NCI-H345 treated with DMSO at 0.1 percent for 48 hours (cell line): Measurements from ENCODE around the gene NOSTRIN.
A peak's percentile ranks its signal among the peaks of the same experiment; 100 is the strongest.
"Not testable (repeated sequence)": the region's sequence is repeated elsewhere in the genome, so short reads cannot be mapped to it uniquely, and the experiment has no call there.

Source experiments
- DNase-seq: peaks from one replicate; lab custom pipeline; 2025; ENCODE audit not compliant: unreplicated experiment; lab: John Stamatoyannopoulos, UW

The NOSTRIN gene

DNA sequence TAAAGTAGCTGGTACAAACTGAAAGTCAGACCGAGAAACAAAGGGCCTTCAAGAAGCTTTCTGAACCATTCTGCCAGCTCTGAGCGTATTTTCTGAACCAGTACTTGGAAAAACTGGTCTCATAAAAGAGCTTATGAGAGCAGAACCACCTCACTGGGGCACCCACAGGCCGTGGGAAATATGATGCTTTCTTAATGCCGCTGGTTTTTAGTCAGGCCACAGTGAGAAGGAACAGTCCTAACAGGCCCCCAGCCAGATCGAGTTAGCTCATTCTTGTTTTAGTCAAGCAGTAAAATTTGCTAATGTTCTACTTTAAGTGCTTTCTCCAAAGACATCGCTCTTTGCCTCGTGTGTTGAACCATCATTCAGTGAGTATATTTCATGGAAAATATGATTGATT lies 12.7 kb upstream of the NOSTRIN start:
- DNase-seq, result no peak

DNA sequence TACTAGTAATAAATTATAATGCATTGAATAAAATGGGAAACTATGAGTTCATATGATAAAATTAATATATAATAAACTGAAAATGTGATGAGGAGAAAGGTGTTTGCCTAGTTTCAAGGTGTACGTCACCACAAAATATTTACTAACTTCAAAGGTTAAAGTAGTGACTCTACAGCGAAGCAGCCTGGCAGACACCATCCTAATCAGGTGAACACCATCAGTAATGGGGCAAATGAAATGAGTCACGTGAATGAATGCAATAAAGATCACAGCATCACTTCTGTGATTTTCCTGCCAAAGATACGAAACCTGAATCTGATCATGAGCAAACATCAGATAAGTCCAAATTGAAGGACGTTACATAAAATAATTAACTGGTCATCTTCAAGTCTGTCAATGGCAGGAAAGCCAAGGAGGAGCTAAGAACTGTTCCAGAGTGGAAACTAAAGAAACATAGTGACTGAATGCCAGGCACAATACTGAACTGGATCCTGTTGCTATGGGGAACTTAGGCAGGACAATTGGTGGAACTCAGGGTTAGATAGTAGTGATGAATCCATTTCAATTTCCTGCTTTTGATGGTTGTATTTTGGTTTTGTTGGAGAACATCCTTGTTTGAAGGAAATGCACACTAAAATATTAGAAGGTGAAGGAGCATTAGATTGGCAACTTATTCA lies 12.1 kb upstream of the NOSTRIN start:
- DNase-seq, result no peak

DNA sequence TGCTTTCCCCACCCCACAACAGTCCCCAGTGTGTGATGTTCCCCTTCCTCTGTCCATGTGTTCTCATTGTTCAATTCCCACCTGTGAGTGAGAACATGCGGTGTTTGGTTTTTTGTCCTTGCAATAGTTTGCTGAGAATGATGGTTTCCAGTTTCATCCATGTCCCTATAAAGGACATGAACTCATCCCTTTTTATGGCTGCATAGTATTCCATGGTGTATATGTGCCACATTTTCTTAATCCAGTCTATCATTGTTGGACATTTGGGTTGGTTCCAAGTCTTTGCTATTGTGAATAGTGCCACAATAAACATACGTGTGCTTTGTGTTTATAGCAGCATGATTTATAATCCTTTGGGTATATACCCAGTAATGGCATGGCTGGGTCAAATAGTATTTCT lies 11.3 kb upstream of the NOSTRIN start:
- not testable (repeated sequence) for DNase-seq

DNA sequence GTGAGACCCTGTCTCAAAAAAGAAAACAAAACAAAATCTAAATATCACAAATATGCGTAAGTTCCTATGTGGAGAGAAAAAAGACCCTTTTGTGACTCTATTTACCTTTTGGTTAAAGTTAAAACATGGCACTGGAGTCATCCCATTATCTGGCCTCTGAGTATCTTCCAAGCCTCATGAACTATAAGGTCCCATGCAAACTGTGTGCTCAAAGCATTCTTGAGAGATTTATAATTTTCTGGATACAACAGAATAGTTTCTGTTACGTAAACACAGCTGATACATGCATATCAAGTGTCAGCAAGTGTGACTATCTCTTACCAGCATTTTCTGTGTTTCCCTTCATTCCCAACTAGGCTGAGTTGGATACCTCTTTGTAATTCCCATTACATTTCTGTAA lies 8.8 kb upstream of the NOSTRIN start:
- DNase-seq, result no peak

DNA sequence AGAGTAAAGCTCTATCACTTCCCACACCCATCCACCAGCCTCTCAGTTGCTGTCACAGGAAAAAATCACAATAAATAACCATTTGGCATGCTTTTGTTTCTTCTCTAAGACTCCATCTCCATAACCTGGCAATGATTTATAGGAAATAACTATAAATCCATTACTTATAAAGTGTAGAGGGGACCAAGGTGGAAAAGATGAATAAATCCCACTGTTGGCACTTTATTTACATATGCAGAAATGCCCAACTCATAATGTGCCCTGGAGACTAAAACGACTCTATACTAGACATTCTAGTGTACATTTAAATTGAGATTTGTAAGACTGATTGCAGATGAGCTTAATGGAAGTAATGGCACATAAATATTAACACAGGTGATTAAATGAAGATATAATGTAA lies 7.5 kb upstream of the NOSTRIN start:
- no peak for DNase-seq

DNA sequence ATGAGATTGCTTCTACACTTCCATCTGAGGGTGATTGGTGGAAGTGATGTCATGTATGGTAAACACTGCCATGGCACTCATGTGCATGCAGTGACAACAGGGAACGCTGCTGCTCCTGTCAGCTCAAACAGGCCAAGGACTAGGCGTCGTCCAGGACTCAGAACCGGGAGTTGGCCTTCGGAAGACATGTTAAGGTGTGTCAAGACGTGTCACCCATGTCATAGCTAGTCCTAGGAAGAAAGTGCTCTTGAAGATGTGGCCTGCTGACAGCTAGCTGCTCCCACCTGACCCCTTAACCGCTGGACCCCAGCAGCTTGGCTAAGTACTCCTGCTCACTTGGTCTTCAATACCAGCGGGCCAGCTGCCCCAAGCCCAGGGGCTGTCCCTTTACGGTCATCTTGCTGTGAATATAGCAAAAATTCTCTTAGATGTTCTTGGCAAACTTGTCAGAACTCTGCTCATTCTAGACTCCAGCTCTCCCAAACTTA lies 6.3 kb upstream of the NOSTRIN start:
- no peak for DNase-seq

DNA sequence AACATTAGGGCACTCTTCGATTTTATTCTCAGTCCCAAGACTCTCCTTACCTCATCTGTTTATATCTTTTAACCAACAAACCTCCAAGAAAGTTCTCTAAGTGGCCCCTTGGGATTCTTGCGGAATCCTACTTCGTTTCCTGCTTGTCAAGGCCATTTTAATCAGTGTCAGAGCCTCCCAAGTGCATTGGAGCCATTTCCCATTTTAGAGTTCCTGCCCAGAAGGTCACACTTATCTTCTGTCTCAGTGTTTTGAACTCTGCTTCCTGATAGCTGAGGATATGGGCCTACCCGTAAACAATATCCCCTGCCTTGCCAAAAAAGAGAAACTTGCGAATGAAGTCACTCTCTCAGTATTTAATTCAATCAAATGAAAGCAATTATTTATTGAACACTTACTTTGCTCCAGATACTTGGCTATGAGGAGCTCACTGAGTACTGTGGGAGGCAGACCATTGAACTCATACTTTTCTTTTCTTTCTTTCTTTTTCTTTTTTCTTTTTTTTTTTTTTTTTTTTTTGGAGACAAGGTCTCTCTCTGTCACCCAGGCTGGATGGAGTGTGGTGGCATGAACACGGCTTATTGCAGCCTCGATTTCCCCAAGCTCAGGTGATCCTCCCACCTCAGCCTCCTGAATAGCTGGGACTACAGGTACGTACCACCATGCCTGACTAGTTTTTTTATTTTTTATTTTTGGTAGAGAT lies 5.7 kb upstream of the NOSTRIN start:
- no peak for DNase-seq

DNA sequence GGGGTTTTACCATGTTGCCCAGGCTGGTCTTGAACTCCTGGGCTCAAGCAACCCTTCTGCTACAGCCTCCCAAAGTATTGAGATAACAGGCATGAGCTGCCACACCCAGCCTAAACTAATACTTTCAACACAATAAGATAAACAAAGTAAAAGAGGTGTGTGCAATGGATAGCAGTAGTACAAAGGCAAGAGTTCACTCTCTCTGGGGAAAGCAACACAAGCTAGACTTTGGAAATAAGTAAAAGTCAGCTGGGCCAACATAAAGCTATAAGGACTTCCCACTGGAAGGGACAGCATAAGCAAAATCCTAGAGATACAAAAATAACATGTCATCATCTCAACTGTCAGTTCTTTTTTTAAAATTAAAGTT lies 5.2 kb upstream of the NOSTRIN start:
- DNase-seq, result no peak

DNA sequence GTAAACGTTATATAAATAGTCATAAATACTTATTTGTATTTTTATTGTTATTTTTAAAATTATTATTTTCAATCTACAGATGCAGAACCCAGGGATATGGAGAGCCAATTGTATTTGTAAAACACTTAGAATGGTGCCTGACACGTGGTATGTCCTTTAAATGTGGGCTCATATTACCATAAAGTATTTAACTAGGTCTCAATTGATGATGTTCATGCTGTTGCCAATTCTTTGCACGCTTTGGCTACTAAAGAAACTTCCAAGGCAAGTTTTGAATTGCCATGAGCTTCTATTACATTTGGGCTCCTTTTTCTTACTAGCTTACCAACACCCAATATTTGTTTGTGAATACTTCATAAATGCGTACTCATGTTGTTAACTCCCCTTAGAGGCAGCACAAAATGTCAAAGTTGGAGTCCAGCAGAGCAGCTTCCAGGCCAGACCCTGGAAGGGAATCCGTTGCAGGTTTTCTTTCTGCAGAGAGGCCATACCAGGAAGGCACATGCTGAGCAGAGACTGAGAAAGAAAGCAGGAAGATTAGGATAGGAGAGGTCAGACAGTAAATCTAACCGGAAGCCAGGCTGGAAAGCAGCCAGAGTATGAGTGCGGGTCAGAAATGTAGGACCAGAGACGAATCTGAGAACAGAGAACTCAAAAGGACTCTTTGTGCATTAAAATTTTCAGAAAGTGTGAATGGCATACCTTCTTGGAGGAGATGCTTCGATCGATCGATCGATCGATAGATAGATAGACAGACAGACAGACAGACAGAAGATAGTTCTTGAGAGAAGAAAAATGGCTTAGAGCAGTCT lies 4.2 kb upstream of the NOSTRIN start:
- DNase-seq, result peak; percentile 29

DNA sequence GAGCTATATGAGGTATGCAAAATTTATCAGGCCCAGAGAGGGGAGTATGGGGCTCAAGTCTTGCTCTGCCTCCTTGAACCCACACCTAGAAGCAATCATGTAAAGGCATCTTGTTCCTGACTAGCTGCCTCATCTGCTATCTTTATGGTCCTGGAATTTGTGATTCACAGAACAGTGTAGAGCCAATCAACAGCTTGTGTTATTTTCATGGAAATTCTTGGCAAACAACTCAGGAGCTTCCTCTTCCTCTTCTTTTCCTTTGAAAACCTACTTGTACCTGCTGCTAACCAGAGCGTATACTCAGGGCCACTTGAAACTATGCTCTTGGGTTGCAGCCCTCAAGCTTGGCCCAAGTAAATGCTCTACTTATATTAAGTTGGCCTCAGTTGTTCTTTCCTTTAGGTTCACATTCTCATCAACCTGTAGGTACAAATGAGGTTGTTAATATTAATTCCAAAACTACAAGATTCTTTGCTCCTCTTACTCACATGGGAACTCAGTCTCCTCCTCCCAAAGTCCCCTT lies 3.5 kb upstream of the NOSTRIN start:
- no peak for DNase-seq

DNA sequence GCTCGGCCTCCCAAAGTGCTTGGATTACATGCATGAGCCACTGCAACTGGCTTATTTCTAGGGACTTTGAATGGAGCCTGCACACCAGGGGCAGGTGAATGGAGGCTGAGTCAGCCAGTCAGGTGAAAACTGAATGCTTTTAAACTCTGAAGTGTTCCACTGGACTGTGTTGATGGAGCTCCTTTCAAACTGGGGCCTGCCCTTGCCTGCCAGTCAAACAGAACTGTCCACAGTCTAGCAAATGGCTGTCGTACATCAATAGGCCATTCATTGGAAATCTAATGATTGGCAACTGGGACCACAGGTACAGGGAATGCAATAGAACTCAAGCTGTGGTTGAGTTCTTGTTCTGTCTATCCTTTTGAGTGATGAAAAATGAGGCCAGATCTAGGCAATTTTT lies 966 bp upstream of the NOSTRIN start:
- no peak for DNase-seq

DNA sequence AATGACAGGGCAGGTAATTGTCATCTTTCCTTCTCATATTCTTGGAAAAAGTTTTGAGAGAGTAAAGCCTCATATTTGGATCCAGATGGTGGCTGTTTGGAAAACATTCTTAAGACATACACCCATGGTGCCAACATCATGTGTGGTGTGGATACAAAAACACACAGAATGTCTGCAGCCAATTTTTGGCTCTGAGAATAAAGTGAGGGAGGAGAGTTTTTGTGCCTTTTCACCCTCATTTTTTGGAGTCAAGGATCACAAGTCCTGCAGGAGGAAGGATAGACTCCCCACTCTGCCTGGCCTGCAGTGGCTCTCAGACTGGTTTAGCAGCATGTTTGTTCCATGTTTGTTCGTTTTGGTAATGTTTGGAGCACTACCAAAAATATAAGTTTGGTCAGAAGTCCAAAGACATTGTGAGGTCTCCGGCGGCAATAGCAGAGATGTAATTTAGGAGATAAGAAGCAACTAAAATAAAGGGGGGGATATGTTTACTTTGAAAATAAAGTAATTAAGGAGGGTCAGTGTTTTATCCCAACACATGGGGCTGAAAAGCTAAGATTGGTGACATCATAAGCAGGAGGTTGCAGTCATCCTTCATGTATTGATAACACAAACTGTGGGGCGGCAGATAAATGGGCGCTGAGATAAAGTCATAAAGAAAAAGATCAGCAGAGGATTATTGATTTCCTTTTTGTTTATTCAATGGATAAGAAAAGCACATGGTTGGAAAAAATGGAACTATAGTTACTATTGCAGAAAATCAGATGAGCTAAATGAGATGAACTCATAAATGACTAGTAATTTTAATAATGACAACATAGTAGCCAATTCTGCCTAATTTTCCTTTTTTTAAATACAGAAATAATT lies 655 bp downstream of the NOSTRIN start:
- DNase-seq, result no peak

DNA sequence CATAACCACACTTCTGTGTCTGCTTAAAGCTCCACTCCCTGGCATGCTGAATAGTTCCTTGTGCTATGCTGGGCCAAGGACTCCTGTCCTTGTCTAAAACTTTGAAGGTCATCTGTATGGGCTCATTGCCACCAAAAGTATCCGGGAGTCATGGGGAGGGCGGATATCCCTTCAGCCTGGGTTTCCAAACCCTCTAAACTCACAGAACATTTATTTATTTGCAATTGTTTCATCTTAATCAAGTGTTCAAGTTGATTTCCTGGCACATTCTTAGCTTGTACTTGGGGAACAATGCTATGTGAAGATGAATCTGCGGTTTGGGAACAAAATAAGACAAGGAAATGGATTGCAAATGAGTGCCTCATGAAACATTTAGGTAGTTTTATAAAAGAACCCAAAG lies 1.8 kb downstream of the NOSTRIN start:
- DNase-seq, result no peak

DNA sequence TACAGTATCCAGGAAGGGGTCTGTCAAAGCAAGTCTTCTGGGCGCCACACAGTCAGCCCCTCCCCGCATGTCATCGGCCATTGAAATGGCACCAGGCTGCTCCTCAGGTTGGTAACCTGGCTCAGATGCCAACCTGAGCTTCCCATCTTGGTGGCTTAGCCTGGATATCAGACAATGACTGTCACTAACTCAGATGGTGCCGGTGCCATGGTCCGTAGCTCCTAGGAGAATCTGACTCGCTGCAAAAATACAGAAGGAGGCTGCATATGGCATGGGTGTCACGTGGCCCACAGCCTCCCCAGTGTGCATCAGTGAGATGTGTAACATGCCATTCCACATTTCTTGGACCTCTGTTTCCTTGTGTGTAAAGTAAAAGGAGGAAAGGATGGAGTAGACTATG lies 3.2 kb downstream of the NOSTRIN start:
- DNase-seq, result no peak

DNA sequence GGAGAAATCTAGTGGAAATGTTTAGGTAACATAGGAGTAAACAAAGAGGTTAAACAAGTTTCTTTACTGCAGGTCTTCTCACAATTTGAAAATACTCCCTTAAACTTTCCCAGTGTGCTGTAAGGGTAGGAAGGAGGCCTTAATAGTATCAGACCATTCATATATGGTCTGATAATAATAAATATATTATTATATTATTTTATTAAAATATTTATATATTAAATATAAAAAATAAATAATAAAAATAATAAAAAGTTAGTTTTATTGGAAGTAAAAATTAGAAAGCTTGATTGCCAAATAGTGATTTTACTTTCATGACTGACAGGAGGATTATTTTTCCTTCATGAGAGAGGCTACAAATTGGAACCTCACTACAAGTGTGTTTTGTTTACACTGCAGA lies 7.1 kb downstream of the NOSTRIN start:
- no peak for DNase-seq

DNA sequence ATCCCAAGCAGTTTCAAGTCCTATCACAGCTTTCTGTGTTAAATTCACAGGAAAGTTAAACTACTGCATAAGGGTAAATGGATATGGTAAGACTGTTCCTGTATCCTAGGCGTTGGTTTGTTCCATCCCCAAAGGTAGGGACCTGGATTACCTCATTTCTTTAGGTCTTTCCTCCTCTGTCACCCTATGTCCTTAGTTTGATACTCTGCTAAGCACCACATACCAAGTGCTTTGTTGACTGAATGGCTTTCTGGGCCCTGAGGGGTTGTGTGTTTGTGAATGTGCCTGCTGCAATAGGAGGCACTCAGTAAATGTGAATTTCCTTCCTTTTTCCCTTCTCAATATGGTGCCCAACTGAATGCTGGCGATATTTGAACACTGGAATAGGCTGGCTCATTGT lies 7.8 kb downstream of the NOSTRIN start:
- DNase-seq, result no peak

DNA sequence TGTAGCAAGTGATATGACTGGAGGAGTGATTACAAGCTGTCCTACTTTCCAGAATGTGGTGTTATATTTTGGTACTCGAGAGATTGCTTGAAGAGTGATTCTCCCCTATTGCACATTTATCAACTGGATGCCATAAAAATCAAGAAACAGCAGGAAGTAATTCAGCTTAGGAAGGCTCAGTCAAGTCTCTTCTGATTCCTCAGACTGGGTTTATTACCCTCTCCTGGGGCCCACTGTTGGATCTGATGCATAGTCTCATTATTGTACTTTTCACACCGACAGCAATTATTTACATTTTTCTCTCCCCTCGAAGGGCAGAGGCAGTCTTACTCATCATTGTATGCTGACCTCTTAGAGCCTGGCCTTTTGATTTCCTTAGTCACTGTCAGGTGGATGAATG lies 9.3 kb downstream of the NOSTRIN start:
- DNase-seq, result no peak

DNA sequence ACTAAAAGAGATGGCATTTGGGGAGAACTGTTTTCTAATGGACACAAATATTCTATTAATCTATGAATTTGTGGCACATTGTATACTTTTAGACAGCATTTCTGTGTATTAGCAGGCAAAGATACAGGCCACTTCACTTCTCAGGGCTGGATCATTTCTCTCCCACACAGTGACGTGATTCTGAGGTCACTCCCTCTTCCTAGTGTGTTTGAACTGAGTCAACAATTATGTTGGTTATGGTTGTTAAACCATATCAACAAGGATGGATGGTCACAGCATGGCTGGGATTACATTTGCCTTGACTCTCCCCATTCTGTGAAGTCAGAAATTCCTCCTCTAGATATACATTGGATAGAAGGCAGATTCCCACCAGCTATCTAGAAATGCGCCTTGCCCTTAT lies 11.6 kb downstream of the NOSTRIN start:
- no peak for DNase-seq

DNA sequence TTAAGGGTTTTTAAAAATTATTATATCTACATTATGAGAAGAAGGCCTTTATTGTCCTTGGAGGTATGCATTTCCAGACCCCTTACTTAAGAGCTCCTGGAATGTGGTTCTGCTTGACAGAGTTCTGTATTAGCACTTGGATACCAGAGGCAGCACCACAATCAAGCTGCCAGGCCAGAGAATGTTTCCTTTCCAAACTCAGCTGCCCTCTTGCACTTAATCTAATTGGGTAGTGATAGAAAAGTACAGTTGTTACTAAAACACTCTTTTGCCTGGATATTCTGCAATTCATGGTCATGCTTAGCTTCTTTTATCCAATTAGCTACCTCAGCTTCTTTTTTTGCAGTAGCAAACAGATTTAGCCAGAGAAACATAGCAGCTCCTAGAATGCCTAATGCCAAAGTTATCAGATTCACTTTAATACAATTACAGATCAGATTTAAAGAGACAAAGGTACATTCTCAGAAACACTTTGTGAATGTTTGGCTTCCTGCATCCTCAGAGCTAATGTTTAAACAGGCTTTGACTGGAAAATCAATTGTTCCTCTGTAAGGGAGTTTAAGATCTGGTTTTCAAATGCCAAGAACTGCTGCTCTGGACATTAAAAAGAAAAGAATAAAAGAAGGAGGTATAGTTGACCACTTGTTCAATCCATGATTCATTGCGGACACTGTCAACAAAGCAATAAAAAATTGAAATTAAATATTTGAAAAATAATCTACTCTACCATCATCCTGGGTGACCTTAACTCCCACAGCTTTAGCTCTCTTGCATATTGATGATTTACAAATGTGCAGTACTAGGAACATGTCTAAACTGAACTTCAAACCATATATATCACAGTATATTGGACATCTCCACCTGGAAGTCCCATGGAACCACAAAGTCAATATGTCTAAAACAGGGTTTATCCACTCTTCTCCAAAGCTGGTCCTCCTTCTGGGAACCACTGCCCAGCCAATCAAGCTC lies 12.8 kb downstream of the NOSTRIN start:
- DNase-seq, result no peak

DNA sequence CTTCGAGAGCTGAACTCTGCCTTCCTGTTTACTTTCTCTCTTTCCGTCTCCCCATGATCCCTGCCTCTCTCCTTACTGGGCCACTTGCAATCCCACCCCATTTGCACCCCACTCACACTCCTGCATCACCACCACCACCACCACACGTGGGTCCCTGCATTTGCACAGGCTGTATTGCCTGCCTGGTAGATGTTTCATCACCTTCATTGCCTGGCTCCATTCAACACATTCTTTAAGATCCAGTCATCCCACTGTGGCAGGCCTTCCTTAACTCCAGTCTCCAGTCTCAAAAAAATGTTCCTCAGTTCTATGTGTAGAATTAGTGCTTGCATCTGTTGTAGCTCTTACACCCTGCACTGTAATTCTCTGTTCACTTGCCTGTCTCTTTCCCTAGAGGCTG lies 13.9 kb downstream of the NOSTRIN start:
- no peak for DNase-seq
